Measurements from ENCODE around the gene LKAAEAR1.

Gene LKAAEAR1

DNA sequence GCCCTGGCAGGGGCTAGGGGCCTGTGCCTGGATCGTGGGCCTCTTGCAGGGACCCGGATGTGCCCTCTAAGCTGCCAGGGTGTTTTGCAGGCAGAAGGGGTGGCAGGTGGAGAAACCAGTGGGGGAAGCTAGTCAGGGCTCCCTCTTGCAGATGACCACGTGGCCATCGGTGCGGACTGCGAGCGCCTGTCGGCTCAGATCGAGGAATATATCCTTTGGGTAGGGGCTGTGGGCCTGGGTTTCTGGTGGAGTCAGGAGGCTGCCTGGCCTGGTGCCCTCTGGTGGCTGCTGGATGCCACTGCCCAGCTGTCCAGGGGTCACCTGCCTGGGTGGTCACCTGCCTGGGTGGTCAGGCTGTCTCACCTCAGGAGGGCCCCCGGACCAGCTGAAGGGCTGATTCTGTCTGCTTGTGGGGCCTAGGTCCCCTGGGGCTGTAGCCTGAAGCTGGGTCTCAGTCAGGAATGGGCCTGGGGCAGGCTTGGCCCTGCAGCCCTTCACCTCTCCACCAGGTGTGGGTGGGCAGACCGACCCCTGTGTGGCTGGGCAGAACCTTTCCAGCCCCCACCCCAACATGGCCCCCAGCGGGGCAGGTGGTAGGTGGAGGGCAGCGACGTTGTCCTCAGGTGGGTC is 14.5 kb downstream of the LKAAEAR1 start:
- no peak overlapping the region for H3K4me3 ChIP-seq (ENCODE audit: low read depth, low read length)

GRCh38 chr20:64069209-64069613 is 15.0 kb downstream of the LKAAEAR1 start:
- no peak overlapping the region for H3K4me3 ChIP-seq (ENCODE audit: low read depth, low read length)
- no peak for TF ChIP-seq CTCF (IDR thresholded peaks at IDR 0.05; ENCODE audit: low read depth, low read length)
- no peaks in the 10 kb centered on the region for H3K9me3 ChIP-seq
- no peak for DNase-seq
- H3K27me3 ChIP-seq, result no peaks in the 10 kb centered on the region
- H3K4me1 ChIP-seq, result peaks cover 6% of the 10 kb centered on the region; the same call in 1 of the 2 replicates
- H3K36me3 ChIP-seq, result no peaks in the 10 kb centered on the region; the same call in 1 of the 2 replicates

More for the DNA sequence above, 14.5 kb downstream of the LKAAEAR1 start:
- Histone ChIP-seq H3K36me3 (no peaks in the 10 kb centered on the region; the same call in 1 of the 2 replicates), H3K4me1 (0 out of 2 replicates have a peak, but pooled peaks cover 3% of the 10 kb centered on the region), H3K9me3 (no peaks in the 10 kb centered on the region), H3K27me3 (no peaks in the 10 kb centered on the region)
- DNase-seq, result peak; percentile 74
- TF ChIP-seq CTCF (IDR thresholded peaks at IDR 0.05; ENCODE audit: low read depth, low read length), result peak; percentile 82

- TF ChIP-seq CTCF (IDR thresholded peaks at IDR 0.05; ENCODE audit: low read depth, low read length), result no peak
- H3K9me3 ChIP-seq, result no peaks in the 10 kb centered on the region
- no peak overlapping the region for H3K4me3 ChIP-seq (ENCODE audit: low read depth, low read length)
- DNase-seq, result no peak
- no peaks in the 10 kb centered on the region for H3K27me3 ChIP-seq
- H3K4me1 ChIP-seq, result peaks cover 9% of the 10 kb centered on the region
- H3K36me3 ChIP-seq, result no peaks in the 10 kb centered on the region; the same call in 1 of the 2 replicates
These were observed 15.6 kb downstream of the LKAAEAR1 start for GRCh38 chr20:64068386-64069208.

- no peak overlapping the region for H3K4me3 ChIP-seq (ENCODE audit: low read depth, low read length)
- no peak for DNase-seq
- H3K4me1 ChIP-seq, result peaks cover 9% of the 10 kb centered on the region
- TF ChIP-seq CTCF (IDR thresholded peaks at IDR 0.05; ENCODE audit: low read depth, low read length), result no peak
- no peaks in the 10 kb centered on the region; the same call in 1 of the 2 replicates for H3K36me3 ChIP-seq
- H3K27me3 ChIP-seq, result no peaks in the 10 kb centered on the region
- no peaks in the 10 kb centered on the region for H3K9me3 ChIP-seq
These were observed 16.4 kb downstream of the LKAAEAR1 start for GRCh38 chr20:64067733-64068307.

DNA sequence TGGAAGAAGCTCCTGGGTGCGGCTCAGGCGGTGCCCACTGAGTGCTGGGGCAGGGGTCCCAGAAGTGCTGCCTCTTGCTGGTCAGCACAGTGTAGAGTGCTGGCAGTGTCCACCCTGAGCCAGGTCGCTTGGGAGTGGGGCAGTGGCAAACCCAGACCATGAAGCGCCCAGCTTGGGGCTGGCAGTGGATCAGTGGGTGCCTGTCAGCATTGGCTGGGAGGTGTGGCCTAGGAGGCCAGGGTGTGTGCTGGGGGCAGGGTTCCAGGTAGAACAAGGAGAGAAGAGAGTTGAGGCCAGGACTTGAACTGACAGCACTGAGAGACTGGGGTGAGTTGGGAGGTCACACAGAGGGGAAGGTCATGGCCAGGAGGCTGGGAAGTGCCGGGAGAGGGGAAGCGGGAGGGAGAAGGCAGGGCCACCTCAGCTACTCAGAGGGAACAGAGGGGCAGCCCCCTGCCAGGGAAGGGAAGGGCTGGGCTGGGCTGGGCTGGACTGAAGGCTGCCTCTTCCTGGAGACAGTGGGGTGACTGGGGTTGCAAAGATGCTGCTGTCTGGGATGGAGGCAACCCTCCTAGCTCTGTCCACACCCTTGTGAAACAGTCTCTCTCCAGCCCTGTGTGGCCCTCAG is 17.1 kb downstream of the LKAAEAR1 start:
- no peak for DNase-seq
- TF ChIP-seq CTCF (IDR thresholded peaks at IDR 0.05; ENCODE audit: low read depth, low read length), result no peak
- no peak overlapping the region for H3K4me3 ChIP-seq (ENCODE audit: low read depth, low read length)
- no peaks in the 10 kb centered on the region for H3K27me3 ChIP-seq
- no peaks in the 10 kb centered on the region; the same call in 1 of the 2 replicates for H3K36me3 ChIP-seq
- H3K9me3 ChIP-seq, result no peaks in the 10 kb centered on the region
- peaks cover 14% of the 10 kb centered on the region for H3K4me1 ChIP-seq

Measured in BE2C (cell line).